K562 (cell line): Measurements from ENCODE around the gene TMEM143. TPM values are rescaled to one million over a fixed set of nuclear protein-coding genes. Genes with fewer than 3 reads are reported as not detected.

Experiments
- CEBPB ChIP-seq: fragments of 450-650 bp; IDR thresholded peaks from 2 replicates; pipeline ENCODE4 v1.6.1; 2016; ENCODE audit warnings: missing genetic modification characterization, missing compliant biosample characterization
- DMBX1 ChIP-seq: fragments of 250-450 bp; sonication (Bioruptor Pico); IDR thresholded peaks from 2 replicates; pipeline ENCODE4 v1.8.0; 2022; ENCODE audit warnings: inconsistent platforms, mild to moderate bottlenecking, moderate library complexity, borderline replicate concordance
- E2F8 ChIP-seq: fragments of 450-650 bp; IDR thresholded peaks from 2 replicates; pipeline ENCODE4 v1.7.1; 2018; ENCODE audit warnings: mild to moderate bottlenecking, low read depth; ENCODE audit not compliant: partially characterized antibody
- FOXA3 ChIP-seq, 2 experiments: fragments of 450-650 bp in 1 of 2; sonication (generic) in 1 of 2; formaldehyde crosslinking; IDR thresholded peaks in 1 of 2; conservative IDR thresholded peaks in 1 of 2; 2 replicates each; pipeline versions ENCODE4 v1.4.0 to v1.8.0; 2020 to 2022; ENCODE audit warnings: mild to moderate bottlenecking in 2 of 2, missing genetic modification reagents in 1 of 2
- GTF2F1 ChIP-seq: IDR thresholded peaks from 2 replicates; pipeline ENCODE4 v1.6.1; 2011; ENCODE audit warnings: low read depth, low read length, improper control_type of control experiment
- JUN ChIP-seq, 2 experiments: sonication (generic) in 1 of 2; formaldehyde crosslinking in 1 of 2; IDR thresholded peaks; 2 replicates each; pipeline versions ENCODE4 v1.6.1 to v1.8.0; 2012 to 2022; ENCODE audit warnings: borderline replicate concordance in 2 of 2, mild to moderate bottlenecking in 2 of 2, improper control_type of control experiment in 1 of 2, low read depth in 1 of 2, low read length in 1 of 2, missing genetic modification reagents in 1 of 2
- MAFK ChIP-seq: IDR thresholded peaks from 2 replicates; pipeline ENCODE4 v1.6.1; 2011; ENCODE audit warnings: low read length, improper control_type of control experiment
- MAZ ChIP-seq, 2 experiments: fragments of 450-650 bp in 1 of 2; sonication (generic) in 1 of 2; formaldehyde crosslinking; IDR thresholded peaks in 1 of 2; conservative IDR thresholded peaks in 1 of 2; 2 replicates each; pipeline versions ENCODE4 v1.4.0 to v1.5.0; 2020; ENCODE audit warnings: mild to moderate bottlenecking in 1 of 2, missing genetic modification reagents in 1 of 2
- NBN ChIP-seq: fragments of 450-650 bp; IDR thresholded peaks from 2 replicates; pipeline ENCODE4 v1.6.1; 2016; ENCODE audit warnings: low read depth, mild to moderate bottlenecking
- POLR2AphosphoS5 ChIP-seq: IDR thresholded peaks from 2 replicates; pipeline ENCODE4 v1.6.1; 2011; ENCODE audit warnings: mild to moderate bottlenecking, low read depth, low read length, moderate library complexity; ENCODE audit not compliant: control insufficient read depth, insufficient read depth
- POU5F1 ChIP-seq: fragments of 150-350 bp; IDR thresholded peaks from 2 replicates; pipeline ENCODE4 v1.6.1; 2014; ENCODE audit warnings: borderline replicate concordance, low read length, low read depth, mild to moderate bottlenecking; ENCODE audit not compliant: partially characterized antibody
- PPARD ChIP-seq: fragments of 250-450 bp; sonication (Bioruptor Pico); IDR thresholded peaks from 2 replicates; pipeline ENCODE4 v1.8.0; 2022; ENCODE audit warnings: inconsistent platforms, mild to moderate bottlenecking, moderate library complexity
- RBM25 ChIP-seq: fragments of 200-400 bp; formaldehyde crosslinking; IDR thresholded peaks from 2 replicates; pipeline ENCODE4 v1.6.1; 2018; ENCODE audit warnings: low read length, low read depth, moderate library complexity; ENCODE audit not compliant: severe bottlenecking
- SMARCA4 ChIP-seq: fragments of 450-650 bp; IDR thresholded peaks from 2 replicates; pipeline ENCODE4 v1.6.1; 2016
- SOX6 ChIP-seq: fragments of 450-650 bp; IDR thresholded peaks from 2 replicates; pipeline ENCODE4 v1.6.1; 2014; ENCODE audit warnings: mild to moderate bottlenecking
- SPI1 ChIP-seq: IDR thresholded peaks from 2 replicates; pipeline ENCODE4 v1.6.1; 2011; ENCODE audit warnings: low read depth, low read length, control low read depth, borderline replicate concordance
- STAT5B ChIP-seq: fragments of 250-450 bp; sonication (Bioruptor Pico); IDR thresholded peaks from 2 replicates; pipeline ENCODE4 v1.8.0; 2021; ENCODE audit warnings: mild to moderate bottlenecking, inconsistent platforms
- TFAM ChIP-seq: fragments of 250-450 bp; sonication (Bioruptor Pico); conservative IDR thresholded peaks from 2 replicates; pipeline ENCODE4 v1.5.0; 2021; ENCODE audit warnings: mild to moderate bottlenecking, moderate library complexity
- ZNF316 ChIP-seq: fragments of 450-650 bp; IDR thresholded peaks from 2 replicates; pipeline ENCODE4 v1.6.1; 2016
- ZNF384 ChIP-seq: IDR thresholded peaks from 2 replicates; pipeline ENCODE4 v1.6.1; 2012; ENCODE audit warnings: low read depth, low read length, improper control_type of control experiment
- ZNF592 ChIP-seq: fragments of 450-650 bp; IDR thresholded peaks from 2 replicates; pipeline ENCODE4 v1.6.1; 2017; ENCODE audit warnings: antibody characterized with exemption, mild to moderate bottlenecking
- polyA plus RNA-seq, 8 experiments: library from polyadenylated mRNA; depleted of rRNA in 4 of 8; stranded (reverse) in 5 of 8; unstranded in 3 of 8; fragments of >200 nt; fragmentation: Nextera tagmentation in 2 of 8; fragmentation: Illumina TruSeq in 1 of 8; extraction: Ambion mirVana in 2 of 8; extraction: Trizol in 1 of 8; gene quantifications; 2 replicates each; pipeline versions ENCODE4 v1.2.1 to v1.2.3, GENCODE V29; 2011 to 2014; ENCODE audit warnings: inconsistent platforms in 1 of 8, missing spikeins in 1 of 8
- total RNA-seq, 7 experiments: library from RNA; depleted of rRNA in 6 of 7; stranded (reverse); fragments of >200 nt in 6 of 7; fragmentation: Illumina TruSeq in 2 of 7; extraction: Trizol in 2 of 7; gene quantifications; 2 replicates each; pipeline versions ENCODE4 v1.2.1 to v1.2.3, GENCODE V29; 2011 to 2021; ENCODE audit warnings: low replicate concordance in 1 of 7

The TMEM143 gene
- total and polyA plus RNA-seq, 9 of the 15 experiments (the other 6 are each of a cell fraction or from before 2014, with no cell fraction given): 0.66 to 8.8 (median 4.3) TPM

- TF ChIP-seq SPI1 (no peak), SMARCA4 (no peak), ZNF592 (no peak), E2F8 (no peak), STAT5B (CRISPR knock-in tag) (no peak), ZNF384 (no peak), RBM25 (peak; percentile 62), PPARD (no peak), GTF2F1 (no peak), CEBPB (tag) (no peak), JUN (IDR thresholded peaks at IDR 0.05; ENCODE audit: borderline replicate concordance, low read depth, low read length) (no peak; the same call in 1 of the 2 replicates), JUN (CRISPR knock-in tag; IDR thresholded peaks at IDR 0.05; ENCODE audit: borderline replicate concordance) (no peak), MAZ (CRISPR knock-in tag; conservative IDR thresholded peaks at IDR 0.05 in 1 of 2, IDR thresholded peaks at IDR 0.05 in 1 of 2) (no peak; a peak in 2 of 4 replicates), TFAM (CRISPR knock-in tag) (no peak), MAFK (peak; percentile 49), FOXA3 (CRISPR knock-in tag; conservative IDR thresholded peaks at IDR 0.05 in 1 of 2, IDR thresholded peaks at IDR 0.05 in 1 of 2) (peak in 1 of 2 experiments; percentile 16; a peak in 1 of 4 replicates), POU5F1 (no peak), SOX6 (peak; percentile 77), NBN (no peak; the same call in 1 of the 2 replicates), ZNF316 (peak; percentile 60), DMBX1 (CRISPR knock-in tag) (no peak), POLR2AphosphoS5 (no peak; the same call in 1 of the 2 replicates)
Measured at GRCh38 chr19:48332662-48333466, 30.9 kb downstream of the TMEM143 start (continued).
